SH-SY5Y (cell line): ENCODE results near the gene KRTAP10-7.
"Not testable (repeated sequence)": the region's sequence is repeated elsewhere in the genome, so short reads cannot be mapped to it uniquely, and the experiment has no call there.

ENCODE experiments used
- GATA2 ChIP-seq: IDR thresholded peaks from 2 replicates; pipeline ENCODE4 v1.6.1; 2011; ENCODE audit warnings: mild to moderate bottlenecking, low read depth, low read length
- GATA3 ChIP-seq: IDR thresholded peaks from 2 replicates; pipeline ENCODE4 v1.6.1; 2011; ENCODE audit warnings: low read depth, mild to moderate bottlenecking, low read length, moderate library complexity

KRTAP10-7 gene

DNA sequence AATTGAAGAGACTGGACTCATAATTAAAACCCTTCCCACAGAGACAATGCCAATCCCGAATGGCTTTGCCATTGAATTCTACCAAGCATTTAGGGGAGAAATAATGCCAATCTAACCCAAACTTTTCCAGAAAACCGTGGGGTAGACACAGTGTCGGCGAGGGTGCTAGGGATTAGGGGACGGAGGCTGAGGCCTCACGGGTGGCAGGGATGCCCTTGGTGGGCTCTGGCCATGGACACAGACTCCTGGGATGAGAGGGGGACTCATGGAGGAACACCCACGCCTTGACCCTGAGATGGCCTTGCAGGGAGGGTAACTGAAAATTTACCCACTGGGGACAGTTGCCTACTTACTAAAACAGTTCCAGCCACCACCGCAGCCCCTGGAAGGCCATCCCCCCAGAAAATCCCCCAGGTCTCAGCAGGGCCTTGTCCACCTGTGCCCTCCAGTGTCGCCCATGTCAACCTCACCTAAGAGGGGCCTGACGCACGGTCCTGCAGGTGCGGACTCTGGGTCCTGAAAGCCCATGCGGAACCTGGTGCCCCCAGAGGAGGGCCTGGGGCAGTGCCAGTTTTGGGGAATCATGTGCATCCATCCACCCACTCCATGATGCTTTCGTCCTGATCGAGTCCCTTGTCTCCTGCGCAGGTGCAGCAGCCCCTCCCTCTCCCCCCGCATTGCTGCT, 21.9 kb upstream of the KRTAP10-7 start:
- TF ChIP-seq GATA2: no peak
- TF ChIP-seq GATA3: no peak

DNA sequence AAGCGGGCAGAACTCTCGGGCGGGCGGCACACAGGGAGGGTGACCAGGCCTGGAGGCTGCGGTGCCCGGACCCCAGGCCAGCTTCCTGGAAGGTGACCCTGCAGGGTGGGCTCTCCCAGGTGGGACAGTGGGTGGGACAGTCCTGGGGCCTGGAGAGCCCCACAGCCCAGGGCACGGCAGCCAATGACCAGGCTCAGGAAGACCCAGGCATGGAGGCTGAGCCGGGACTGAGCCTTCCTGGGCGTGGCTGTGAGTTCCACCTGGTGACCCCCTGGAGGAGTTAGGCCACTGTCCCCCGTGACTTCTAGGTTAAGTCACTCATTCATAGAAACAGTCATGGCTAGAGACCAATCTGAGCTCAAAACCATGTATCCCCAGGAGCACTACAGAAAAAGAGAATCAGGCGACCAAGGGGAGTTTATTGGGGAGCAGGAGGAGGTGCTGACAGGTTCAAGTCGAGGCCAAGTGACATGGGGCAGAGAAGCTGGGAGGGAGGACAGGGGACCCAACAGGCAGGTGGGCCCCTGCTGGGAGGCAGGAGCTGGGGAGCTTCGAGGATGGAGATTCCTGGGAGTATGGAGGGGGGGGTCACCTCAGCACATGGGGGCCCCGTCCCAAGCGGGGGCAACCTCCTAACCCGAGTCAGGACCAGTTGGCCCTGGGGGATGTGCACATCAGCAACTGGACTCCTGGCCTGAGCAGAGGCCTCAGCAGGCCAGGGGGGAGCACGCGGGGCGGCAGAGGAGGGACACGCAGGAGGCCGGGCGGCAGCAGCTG, 21.2 kb upstream of the KRTAP10-7 start:
- TF ChIP-seq GATA2 (no peak), GATA3 (no peak)

GRCh38 chr21:44579833-44580144, 20.6 kb upstream of the KRTAP10-7 start:
- TF ChIP-seq GATA3 (no peak), GATA2 (no peak)

DNA sequence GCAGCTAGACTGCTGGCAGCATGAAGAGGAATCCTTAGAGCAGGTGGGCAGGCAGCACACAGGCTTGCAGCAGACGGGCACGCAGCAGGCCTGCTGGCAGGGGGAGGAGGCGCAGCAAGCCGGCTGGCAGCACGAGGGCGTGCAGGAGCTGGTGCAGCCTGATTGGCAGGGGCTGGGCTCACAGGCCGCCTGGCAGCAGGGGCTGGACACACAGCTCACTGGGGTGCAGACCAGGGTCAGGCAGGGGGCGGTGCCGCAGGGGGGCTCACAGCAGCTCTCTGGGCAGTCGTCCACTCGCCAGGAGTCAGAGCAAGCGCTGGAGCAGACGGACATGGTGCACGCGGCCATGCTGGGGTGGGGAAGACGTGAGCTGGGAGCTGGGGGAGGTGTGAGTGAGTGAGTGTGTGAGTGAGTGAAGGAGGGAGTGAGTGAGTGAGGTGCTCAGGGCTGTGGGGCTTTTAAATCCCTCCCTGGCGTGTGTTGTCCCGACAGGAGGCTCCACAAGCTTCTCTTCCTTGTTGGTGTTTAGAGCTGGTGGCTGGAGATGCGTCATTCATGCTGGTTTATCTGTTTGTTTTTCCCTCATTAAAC, 20.1 kb upstream of the KRTAP10-7 start, which contains the start of gene KRTAP10-5:
TSS of gene KRTAP10-5 (minus strand) at position 374 of the 591 bp plus-strand sequence. CDS start at position 348, 26 bp downstream.
- not testable (repeated sequence) for TF ChIP-seq GATA2, GATA3

DNA sequence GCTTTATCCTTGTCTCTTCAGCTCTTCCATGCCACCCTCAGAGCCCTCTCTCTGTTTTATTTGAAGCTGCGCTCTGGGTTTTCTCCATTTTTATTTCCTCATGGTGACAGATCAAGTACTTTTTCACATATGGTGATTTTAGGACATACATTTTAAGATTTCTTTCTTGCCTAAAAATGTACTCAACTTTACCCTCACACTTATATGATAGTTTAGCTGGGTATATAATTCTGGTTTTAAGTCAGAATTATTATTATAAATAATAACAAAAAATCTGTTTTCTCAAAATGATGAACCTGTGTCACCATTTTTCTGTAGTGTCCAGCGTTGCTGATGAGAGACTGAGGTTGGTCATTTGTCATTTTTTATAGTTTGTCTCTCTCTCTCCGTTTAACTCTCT, 19.2 kb upstream of the KRTAP10-7 start:
- TF ChIP-seq GATA3 (no peak), GATA2 (no peak)

DNA sequence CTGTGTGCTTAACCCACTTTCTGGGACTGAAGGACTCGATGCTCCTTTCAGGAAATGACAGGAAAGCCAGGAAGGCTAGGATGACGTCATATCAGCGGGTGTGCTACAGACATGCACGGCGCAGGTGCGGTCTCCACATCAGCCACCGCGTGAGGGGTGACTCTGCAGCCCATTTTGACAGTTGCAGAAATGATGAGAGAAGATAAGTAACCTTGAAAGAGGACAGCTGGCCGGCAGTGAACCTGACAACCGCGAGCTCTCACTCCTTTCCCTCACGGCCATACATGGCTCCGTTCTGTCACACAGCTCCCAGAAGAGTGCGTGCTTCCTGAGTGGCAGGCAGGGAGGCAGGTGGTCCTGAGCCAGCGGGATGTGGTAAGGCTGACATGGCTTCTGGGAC, 18.3 kb upstream of the KRTAP10-7 start:
- TF ChIP-seq GATA2 (peak; percentile 26; the same call in 1 of the 2 replicates), GATA3 (no peak)

- TF ChIP-seq GATA2 (no peak), GATA3 (no peak)
Observed at GRCh38 chr21:44583089-44583799, 17.2 kb upstream of the KRTAP10-7 start.

- TF ChIP-seq GATA2 (no peak), GATA3 (no peak)
Observed at GRCh38 chr21:44583800-44584147, 16.6 kb upstream of the KRTAP10-7 start.

DNA sequence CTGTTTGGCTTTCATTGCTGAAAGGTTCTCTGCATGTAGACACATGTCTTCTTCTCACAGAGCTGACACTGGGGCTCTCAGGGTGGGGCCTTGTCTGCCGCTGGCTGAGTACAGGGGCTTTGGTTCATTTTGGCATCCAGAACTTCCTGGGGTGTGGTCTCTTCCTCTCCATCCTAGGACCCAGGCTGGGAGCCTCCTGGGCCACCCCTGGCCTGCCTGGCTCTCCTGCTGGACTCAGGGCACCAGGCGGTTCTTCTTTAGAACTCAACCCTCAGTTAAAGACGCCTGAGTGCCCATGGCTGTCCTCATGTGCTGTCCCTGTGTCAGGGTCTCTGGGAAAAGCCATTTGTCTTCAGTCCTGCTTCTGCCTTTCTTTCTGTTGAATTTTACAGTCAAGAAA, 14.5 kb upstream of the KRTAP10-7 start:
- TF ChIP-seq GATA2 (no peak), GATA3 (no peak)

DNA sequence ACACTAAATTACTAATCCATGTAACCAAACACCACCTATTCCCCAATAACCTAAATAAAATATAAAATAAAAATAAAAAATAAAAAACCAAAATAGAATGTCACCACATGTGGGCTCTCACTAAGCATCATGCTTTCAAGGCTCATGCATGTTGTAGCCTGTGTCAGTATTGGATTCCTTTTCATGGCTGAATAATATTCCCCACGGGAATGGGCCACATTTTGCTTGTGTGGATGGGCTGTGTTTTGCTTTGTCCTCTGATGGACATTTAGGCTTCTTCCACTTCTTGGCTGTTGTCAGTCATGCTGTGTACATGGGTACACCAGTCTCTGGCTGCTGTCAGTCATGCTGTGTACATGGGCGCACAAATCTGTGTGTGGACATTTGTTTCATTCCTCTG, 11.3 kb upstream of the KRTAP10-7 start:
- TF ChIP-seq GATA3: no peak
- TF ChIP-seq GATA2: no peak

DNA sequence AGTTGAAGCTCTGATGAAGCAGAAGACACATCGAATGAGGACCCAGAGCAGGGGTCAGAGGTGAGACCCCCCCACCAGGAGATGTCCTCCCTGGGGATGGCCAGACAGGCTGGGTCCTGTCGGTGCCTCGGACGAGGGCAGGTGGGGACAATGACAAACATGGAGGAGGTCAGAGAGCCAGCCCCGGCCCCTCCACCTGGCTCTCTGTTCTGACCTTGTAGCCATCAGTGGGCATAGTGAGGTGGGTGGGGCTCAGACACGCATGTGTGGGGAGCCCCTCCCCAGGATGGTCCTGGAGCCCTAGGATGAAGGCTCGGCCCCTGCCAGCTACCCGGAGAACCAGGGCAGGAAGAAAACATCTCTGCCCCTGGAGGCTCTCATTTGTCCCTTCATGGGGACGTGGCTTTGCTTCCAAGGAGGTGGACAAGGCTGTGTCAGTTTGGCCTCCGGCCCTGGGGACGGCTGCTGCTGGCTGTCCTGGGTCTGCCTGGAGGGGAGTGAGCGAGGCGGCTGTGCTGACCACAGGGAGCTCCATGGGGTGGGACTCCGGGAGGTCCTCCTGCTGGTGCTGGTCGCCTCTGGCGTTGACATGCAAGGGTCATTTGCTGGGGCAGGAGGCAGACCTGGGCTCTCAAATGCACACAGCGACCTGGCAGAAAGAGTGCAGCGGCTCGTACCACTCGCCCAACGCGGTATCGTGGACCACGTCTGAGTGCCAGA, 10.7 kb upstream of the KRTAP10-7 start:
- TF ChIP-seq GATA2 (no peak), GATA3 (no peak)

GRCh38 chr21:44590311-44590721, 10.1 kb upstream of the KRTAP10-7 start:
- no peak for TF ChIP-seq GATA2
- TF ChIP-seq GATA3: no peak

DNA sequence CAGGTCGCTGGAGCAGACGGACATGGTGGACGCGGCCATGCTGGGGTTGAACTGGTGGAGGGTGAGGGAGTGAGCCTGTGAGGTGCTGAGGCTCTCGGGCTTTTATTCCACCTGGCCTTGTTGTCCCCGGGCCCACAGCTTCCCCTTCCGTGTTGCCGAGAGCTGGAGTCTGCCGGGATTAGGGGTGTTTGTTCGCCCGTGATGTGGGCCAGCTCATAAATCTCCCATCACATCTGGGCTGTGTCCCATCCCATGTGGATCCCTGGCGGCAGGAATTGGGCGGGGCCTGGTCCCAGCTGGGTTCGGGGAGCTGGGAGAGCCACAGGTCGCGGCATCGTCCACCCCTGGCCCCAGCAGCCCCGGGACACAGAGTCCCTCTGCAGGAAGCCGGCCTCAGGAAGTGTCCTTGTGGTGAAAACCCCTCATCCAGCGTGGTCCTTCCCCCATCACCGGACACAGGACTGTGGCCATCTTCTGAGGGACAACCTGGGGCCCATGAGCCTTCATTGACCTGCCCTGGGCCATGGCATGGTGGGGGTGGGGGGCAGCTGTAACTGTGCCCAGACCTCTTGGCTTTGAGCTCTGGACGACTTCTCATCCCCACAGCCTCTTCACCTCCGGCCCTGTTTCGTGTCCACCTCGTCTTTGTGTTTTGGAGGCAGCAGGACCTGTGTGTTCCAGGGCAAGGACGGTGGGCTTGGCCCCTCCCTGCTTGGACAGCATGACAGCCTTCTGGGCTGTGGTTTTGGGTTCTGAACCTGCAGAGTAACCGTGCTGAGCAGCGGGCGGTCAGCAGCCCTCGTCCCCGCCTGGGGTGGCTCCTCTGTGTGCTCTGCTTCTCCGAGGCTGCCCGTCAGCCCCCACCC, 7.7 kb upstream of the KRTAP10-7 start, which contains the start of gene KRTAP10-6:
TSS of gene KRTAP10-6 (minus strand) at position 60 of the 866 bp plus-strand sequence. CDS start at position 39, 21 bp downstream.
- TF ChIP-seq GATA3 (no peak), GATA2 (no peak)
